Measurements from ENCODE around the gene ACAA2. TPM values are rescaled to one million over a fixed set of nuclear protein-coding genes. Genes with fewer than 3 reads are reported as not detected.

The ACAA2 gene
- total RNA-seq, 2 experiments from 2014 or later: 5.7 to 6.2 TPM

GRCh38 chr18:49763590-49763989 is 49.7 kb downstream of the ACAA2 start:
- Histone ChIP-seq H3K27me3 (ENCODE audit: control insufficient read depth in 1 of 2, insufficient read depth in 2 of 2, low read length in 2 of 2) (no peaks in the 10 kb centered on the region), H3K36me3 (ENCODE audit: insufficient read depth, low read length) (no peaks in the 10 kb centered on the region), H3K4me3 (ENCODE audit: low read length) (no peak overlapping the region), H3K4me1 (ENCODE audit: insufficient read depth, low read length) (no peaks in the 10 kb centered on the region), H3K9me3 (ENCODE audit: control insufficient read depth in 1 of 2, insufficient read depth in 1 of 2, low read length in 2 of 2) (no peaks in the 10 kb centered on the region), H3K27ac (ENCODE audit: low read depth in 1 of 2, low read length in 2 of 2) (no peak overlapping the region)
- intact Hi-C loops (cut with DNase I, micrococcal nuclease): loop anchor here in 1 of 2 experiments (10.0 kb wide), 1 partner anchor 199 kb away; the partner anchor contains the start of gene LIPG
- no peak overlapping the region for H3K4me3 Mint-ChIP-seq
- DNase-seq: no peak
- CTCF ChIA-PET: no interaction called here
- peaks cover 6% of the 10 kb centered on the region for H3K4me1 Mint-ChIP-seq (ENCODE audit: low read depth)
- H3K9me3 Mint-ChIP-seq: no peaks in the 10 kb centered on the region
- no peak for ATAC-seq (ENCODE audit: poor library complexity)
- POLR2A ChIA-PET: no interaction called here
- H3K27ac Mint-ChIP-seq: no peak overlapping the region
- H3K27me3 Mint-ChIP-seq: no peaks in the 10 kb centered on the region
- no peaks in the 10 kb centered on the region for H3K36me3 Mint-ChIP-seq (ENCODE audit: low read depth)
- TF ChIP-seq, protein P1, sequence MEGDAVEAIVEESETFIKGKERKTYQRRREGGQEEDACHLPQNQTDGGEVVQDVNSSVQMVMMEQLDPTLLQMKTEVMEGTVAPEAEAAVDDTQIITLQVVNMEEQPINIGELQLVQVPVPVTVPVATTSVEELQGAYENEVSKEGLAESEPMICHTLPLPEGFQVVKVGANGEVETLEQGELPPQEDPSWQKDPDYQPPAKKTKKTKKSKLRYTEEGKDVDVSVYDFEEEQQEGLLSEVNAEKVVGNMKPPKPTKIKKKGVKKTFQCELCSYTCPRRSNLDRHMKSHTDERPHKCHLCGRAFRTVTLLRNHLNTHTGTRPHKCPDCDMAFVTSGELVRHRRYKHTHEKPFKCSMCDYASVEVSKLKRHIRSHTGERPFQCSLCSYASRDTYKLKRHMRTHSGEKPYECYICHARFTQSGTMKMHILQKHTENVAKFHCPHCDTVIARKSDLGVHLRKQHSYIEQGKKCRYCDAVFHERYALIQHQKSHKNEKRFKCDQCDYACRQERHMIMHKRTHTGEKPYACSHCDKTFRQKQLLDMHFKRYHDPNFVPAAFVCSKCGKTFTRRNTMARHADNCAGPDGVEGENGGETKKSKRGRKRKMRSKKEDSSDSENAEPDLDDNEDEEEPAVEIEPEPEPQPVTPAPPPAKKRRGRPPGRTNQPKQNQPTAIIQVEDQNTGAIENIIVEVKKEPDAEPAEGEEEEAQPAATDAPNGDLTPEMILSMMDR (IDR thresholded peaks at IDR 0.05): no peak

- H3K4me1 Mint-ChIP-seq (ENCODE audit: low read depth): peaks cover 6% of the 10 kb centered on the region
- TF ChIP-seq, protein P1 (IDR thresholded peaks at IDR 0.05): no peak
- no peak for ATAC-seq (ENCODE audit: poor library complexity)
- intact Hi-C loops (cut with DNase I, micrococcal nuclease): loop anchor here in 1 of 2 experiments (10.0 kb wide), 1 partner anchor 198 kb away; the partner anchor contains the start of gene LIPG
- Histone ChIP-seq H3K4me1 (ENCODE audit: insufficient read depth, low read length) (no peaks in the 10 kb centered on the region), H3K4me3 (ENCODE audit: low read length) (no peak overlapping the region), H3K27me3 (ENCODE audit: control insufficient read depth in 1 of 2, insufficient read depth in 2 of 2, low read length in 2 of 2) (no peaks in the 10 kb centered on the region), H3K27ac (ENCODE audit: low read depth in 1 of 2, low read length in 2 of 2) (no peak overlapping the region), H3K9me3 (ENCODE audit: control insufficient read depth in 1 of 2, insufficient read depth in 1 of 2, low read length in 2 of 2) (no peaks in the 10 kb centered on the region), H3K36me3 (ENCODE audit: insufficient read depth, low read length) (no peaks in the 10 kb centered on the region)
- H3K36me3 Mint-ChIP-seq (ENCODE audit: low read depth): no peaks in the 10 kb centered on the region
- H3K4me3 Mint-ChIP-seq: no peak overlapping the region
- ChIA-PET CTCF (no interaction called here), POLR2A (no interaction called here)
- no peaks in the 10 kb centered on the region for H3K27me3 Mint-ChIP-seq
- H3K9me3 Mint-ChIP-seq: no peaks in the 10 kb centered on the region
- no peak for DNase-seq
- H3K27ac Mint-ChIP-seq: no peak overlapping the region
Measured at GRCh38 chr18:49762191-49763077, 50.9 kb downstream of the ACAA2 start.

- DNase-seq (no peak), ATAC-seq (ENCODE audit: poor library complexity) (no peak)
- no peak overlapping the region for H3K27ac ChIP-seq (ENCODE audit: low read depth in 1 of 2, low read length in 2 of 2)
- H3K4me1 Mint-ChIP-seq (ENCODE audit: low read depth): peaks cover 6% of the 10 kb centered on the region
- no peaks in the 10 kb centered on the region for H3K36me3 ChIP-seq (ENCODE audit: insufficient read depth, low read length)
- intact Hi-C loops (cut with DNase I, micrococcal nuclease): loop anchor here in 1 of 2 experiments (10.0 kb wide), 1 partner anchor 197 kb away; the partner anchor contains the start of gene LIPG
- no peaks in the 10 kb centered on the region for H3K9me3 Mint-ChIP-seq
- H3K4me3 Mint-ChIP-seq: no peak overlapping the region
- H3K27me3 ChIP-seq (ENCODE audit: control insufficient read depth in 1 of 2, insufficient read depth in 2 of 2, low read length in 2 of 2): no peaks in the 10 kb centered on the region
- TF ChIP-seq, protein P1 (IDR thresholded peaks at IDR 0.05): no peak
- no peaks in the 10 kb centered on the region for H3K4me1 ChIP-seq (ENCODE audit: insufficient read depth, low read length)
- POLR2A ChIA-PET: no interaction called here
- no peak overlapping the region for H3K4me3 ChIP-seq (ENCODE audit: low read length)
- H3K36me3 Mint-ChIP-seq (ENCODE audit: low read depth): no peaks in the 10 kb centered on the region
- no peak overlapping the region for H3K27ac Mint-ChIP-seq
- no peaks in the 10 kb centered on the region for H3K27me3 Mint-ChIP-seq
- no peaks in the 10 kb centered on the region for H3K9me3 ChIP-seq (ENCODE audit: control insufficient read depth in 1 of 2, insufficient read depth in 1 of 2, low read length in 2 of 2)
- CTCF ChIA-PET: no interaction called here
Measured at GRCh38 chr18:49761771-49762170, 51.6 kb downstream of the ACAA2 start.
